Measurements from ENCODE around the gene TFB1M. TPM values are rescaled to one million over a fixed set of nuclear protein-coding genes. Genes with fewer than 3 reads are reported as not detected.

Gene TFB1M
- total RNA-seq, 1 donor = 20.0 TPM

- no peak for DNase-seq (ENCODE audit: low read depth)
- no peak for TF ChIP-seq CTCF (IDR thresholded peaks at IDR 0.05; ENCODE audit: insufficient read depth, low read length)
- H3K4me3 ChIP-seq (ENCODE audit: low read depth, low read length) = no peak overlapping the region
These were observed 69.1 kb downstream of the TFB1M start for GRCh38 chr6:155245193-155245592.

GRCh38 chr6:155244434-155244833 lies 69.8 kb downstream of the TFB1M start:
- TF ChIP-seq CTCF (IDR thresholded peaks at IDR 0.05; ENCODE audit: insufficient read depth, low read length) = no peak
- no peak overlapping the region for H3K4me3 ChIP-seq (ENCODE audit: low read depth, low read length)
- DNase-seq (ENCODE audit: low read depth) = no peak

- DNase-seq (ENCODE audit: low read depth) = no peak
- TF ChIP-seq CTCF (IDR thresholded peaks at IDR 0.05; ENCODE audit: insufficient read depth, low read length) = no peak
- H3K4me3 ChIP-seq (ENCODE audit: low read depth, low read length) = no peak overlapping the region
These were observed 72.3 kb downstream of the TFB1M start for GRCh38 chr6:155241966-155242365.

- no peak overlapping the region for H3K4me3 ChIP-seq (ENCODE audit: low read depth, low read length)
- TF ChIP-seq CTCF (IDR thresholded peaks at IDR 0.05; ENCODE audit: insufficient read depth, low read length) = no peak
- no peak for DNase-seq (ENCODE audit: low read depth)
These were observed 73.2 kb downstream of the TFB1M start for GRCh38 chr6:155240905-155241600.

GRCh38 chr6:155237613-155238012 lies 76.7 kb downstream of the TFB1M start:
- TF ChIP-seq CTCF (IDR thresholded peaks at IDR 0.05; ENCODE audit: insufficient read depth, low read length) = no peak

GRCh38 chr6:155235087-155235486 lies 79.2 kb downstream of the TFB1M start:
- no peak overlapping the region for H3K4me3 ChIP-seq (ENCODE audit: low read depth, low read length)
- no peak for TF ChIP-seq CTCF (IDR thresholded peaks at IDR 0.05; ENCODE audit: insufficient read depth, low read length)
- no peak for DNase-seq (ENCODE audit: low read depth)

More at GRCh38 chr6:155237613-155238012, 76.7 kb downstream of the TFB1M start:
- DNase-seq (ENCODE audit: low read depth) = no peak
- H3K4me3 ChIP-seq (ENCODE audit: low read depth, low read length) = no peak overlapping the region

GRCh38 chr6:155234687-155235086 lies 79.6 kb downstream of the TFB1M start:
- no peak overlapping the region for H3K4me3 ChIP-seq (ENCODE audit: low read depth, low read length)
- no peak for TF ChIP-seq CTCF (IDR thresholded peaks at IDR 0.05; ENCODE audit: insufficient read depth, low read length)
- DNase-seq (ENCODE audit: low read depth) = no peak
